Karpas-422 (cell line): ENCODE results near the gene PNKD. TPM values are rescaled to one million over a fixed set of nuclear protein-coding genes. Genes with fewer than 3 reads are reported as not detected.
"Not testable (repeated sequence)": the region's sequence is repeated elsewhere in the genome, so short reads cannot be mapped to it uniquely, and the experiment has no call there.

Experiments used
- DNase-seq: peaks from one replicate; pipeline ENCODE4 v3.0.0-alpha.2; 2015
- H2AFZ ChIP-seq: fragments of 200-600 bp; sonication (generic); 2 replicates; pipeline ENCODE4 v1.6.1; 2014; ENCODE audit warnings: antibody characterized with exemption, low read length, mixed read lengths
- H3K27ac ChIP-seq: fragments of 200-600 bp; sonication (generic); 2 replicates; pipeline ENCODE4 v1.5.1; 2014; ENCODE audit warnings: mild to moderate bottlenecking, low read length, moderate library complexity
- H3K27me3 ChIP-seq: fragments of 200-600 bp; sonication (generic); 2 replicates; pipeline ENCODE4 v1.6.1; 2014; ENCODE audit warnings: low read length, mixed read lengths
- H3K36me3 ChIP-seq: fragments of 200-600 bp; sonication (generic); 2 replicates; pipeline ENCODE4 v1.6.1; 2014; ENCODE audit warnings: low read length, mixed read lengths; ENCODE audit not compliant: insufficient read depth
- H3K4me1 ChIP-seq: fragments of 200-600 bp; sonication (generic); 2 replicates; pipeline ENCODE4 v1.6.1; 2014; ENCODE audit warnings: mild to moderate bottlenecking, low read length, mixed read lengths
- H3K4me2 ChIP-seq: fragments of 200-600 bp; sonication (generic); 2 replicates; pipeline ENCODE4 v1.6.1; 2014; ENCODE audit warnings: low read length, low read depth, mild to moderate bottlenecking; ENCODE audit not compliant: poor library complexity, severe bottlenecking
- H3K4me3 ChIP-seq: fragments of 200-600 bp; sonication (generic); 2 replicates; pipeline ENCODE4 v1.5.1; 2014; ENCODE audit warnings: mild to moderate bottlenecking, antibody characterized with exemption, low read length, mixed read lengths
- H3K79me2 ChIP-seq: fragments of 200-600 bp; sonication (generic); 2 replicates; pipeline ENCODE4 v1.6.1; 2014; ENCODE audit warnings: mild to moderate bottlenecking, low read length, mixed read lengths
- H3K9ac ChIP-seq: fragments of 200-600 bp; sonication (generic); 2 replicates; pipeline ENCODE4 v1.6.0; 2014; ENCODE audit warnings: low read length
- H3K9me2 ChIP-seq: fragments of 200-600 bp; sonication (generic), shearing (Covaris generic); replicated peaks from 2 replicates; pipeline ENCODE4 v1.6.0; 2014; ENCODE audit warnings: mild to moderate bottlenecking, low read length, moderate library complexity; ENCODE audit not compliant: insufficient read depth
- H3K9me3 ChIP-seq: fragments of 300-700, 200-600 bp; sonication (generic); 2 replicates; pipeline ENCODE4 v1.6.1; 2014; ENCODE audit warnings: low read length, mixed read lengths
- H4K20me1 ChIP-seq: fragments of 200-600 bp; sonication (generic); 2 replicates; pipeline ENCODE4 v1.6.1; 2014; ENCODE audit warnings: mild to moderate bottlenecking, antibody characterized with exemption, low read length, low read depth; ENCODE audit not compliant: insufficient read depth
- total RNA-seq: library from RNA; depleted of rRNA; stranded (reverse); fragments of >200 nt; shearing (Covaris generic); gene quantifications from 2 replicates; pipeline ENCODE4 v1.2.3, GENCODE V29; 2014; ENCODE audit warnings: low replicate concordance

PNKD gene
- total RNA-seq, 1 experiment from 2014 or later, result 26.5 TPM

- H3K9me3 ChIP-seq, result no peaks in the 10 kb centered on the region
- no peaks in the 10 kb centered on the region for H4K20me1 ChIP-seq
- DNase-seq, result peak; percentile 59
- H3K9ac ChIP-seq, result no peak overlapping the region
- H3K36me3 ChIP-seq, result no peaks in the 10 kb centered on the region
- no peaks in the 10 kb centered on the region for H3K79me2 ChIP-seq
- no peak overlapping the region for H3K27ac ChIP-seq
- H3K9me2 ChIP-seq, result no peaks in the 10 kb centered on the region
- no peaks in the 10 kb centered on the region for H3K27me3 ChIP-seq
- H3K4me2 ChIP-seq, result no peak overlapping the region
- no peak overlapping the region for H3K4me3 ChIP-seq
- no peak overlapping the region for H2AFZ ChIP-seq
- H3K4me1 ChIP-seq, result peaks cover 29% of the 10 kb centered on the region
These were observed 37.2 kb downstream of the PNKD start for GRCh38 chr2:218307415-218308090.

- H3K4me3 ChIP-seq, result no peak overlapping the region
These were observed 40.7 kb downstream of the PNKD start for GRCh38 chr2:218310853-218311540.

DNA sequence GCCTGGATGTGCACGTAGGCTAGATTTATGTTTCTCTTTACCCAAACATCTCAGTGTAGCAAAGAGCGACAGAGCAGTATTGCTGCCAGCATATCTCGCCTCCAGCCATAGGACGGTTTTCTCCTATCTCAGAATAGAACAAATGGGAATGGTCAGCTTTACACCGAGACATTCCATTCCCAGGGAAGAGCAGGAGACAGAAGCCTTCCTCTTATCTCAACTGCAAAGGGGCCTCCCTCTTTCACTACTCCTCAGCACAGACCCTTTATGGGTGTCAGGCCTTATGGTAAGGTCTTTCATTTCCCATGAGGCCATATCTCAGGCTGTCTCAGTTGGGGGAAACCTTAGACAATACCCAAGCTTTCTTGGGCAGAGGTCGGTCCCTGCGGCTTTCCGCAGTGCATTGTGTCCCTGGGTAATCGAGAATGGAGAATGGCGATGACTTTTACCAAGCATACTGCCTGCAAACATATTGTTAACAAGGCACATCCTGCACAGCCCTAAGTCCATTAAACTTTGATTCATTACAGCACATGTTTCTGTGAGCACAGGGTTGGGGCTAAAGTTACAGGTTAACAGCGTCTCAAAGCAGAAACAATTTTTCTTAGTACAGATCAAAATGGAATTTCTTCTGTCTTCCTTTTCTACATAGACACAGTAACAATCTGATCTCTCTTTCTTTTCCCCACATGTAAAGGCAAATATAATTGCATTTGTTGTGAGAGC, 41.4 kb downstream of the PNKD start:
- not testable (repeated sequence) for H3K36me3 ChIP-seq, H3K27me3 ChIP-seq, H3K27ac ChIP-seq, H4K20me1 ChIP-seq, H3K9me3 ChIP-seq, H3K4me2 ChIP-seq, H3K9ac ChIP-seq, DNase-seq, H3K9me2 ChIP-seq, H3K4me3 ChIP-seq, H3K79me2 ChIP-seq, H2AFZ ChIP-seq
- H3K4me1 ChIP-seq, result peaks cover 11% of the 10 kb centered on the region

More at GRCh38 chr2:218310853-218311540, 40.7 kb downstream of the PNKD start:
- no peak overlapping the region for H3K9ac ChIP-seq
- H3K27me3 ChIP-seq, result no peaks in the 10 kb centered on the region
- no peak overlapping the region for H2AFZ ChIP-seq
- H3K9me2 ChIP-seq, result no peaks in the 10 kb centered on the region
- no peaks in the 10 kb centered on the region for H3K36me3 ChIP-seq
- no peaks in the 10 kb centered on the region for H3K79me2 ChIP-seq
- DNase-seq, result no peak
- no peaks in the 10 kb centered on the region for H3K9me3 ChIP-seq
- H3K27ac ChIP-seq, result no peak overlapping the region
- no peak overlapping the region for H3K4me2 ChIP-seq
- H3K4me1 ChIP-seq, result peaks cover 18% of the 10 kb centered on the region
- H4K20me1 ChIP-seq, result no peaks in the 10 kb centered on the region

GRCh38 chr2:218312267-218312756, 42.0 kb downstream of the PNKD start:
- H4K20me1 ChIP-seq, result no peaks in the 10 kb centered on the region
- H3K4me1 ChIP-seq, result peaks cover 5% of the 10 kb centered on the region
- H3K4me2 ChIP-seq, result no peak overlapping the region
- no peaks in the 10 kb centered on the region for H3K79me2 ChIP-seq
- no peaks in the 10 kb centered on the region for H3K27me3 ChIP-seq
- no peaks in the 10 kb centered on the region for H3K36me3 ChIP-seq
- no peak for DNase-seq
- no peaks in the 10 kb centered on the region for H3K9me2 ChIP-seq
- H3K27ac ChIP-seq, result no peak overlapping the region
- H2AFZ ChIP-seq, result no peak overlapping the region
- H3K4me3 ChIP-seq, result no peak overlapping the region
- H3K9ac ChIP-seq, result no peak overlapping the region
- H3K9me3 ChIP-seq, result no peaks in the 10 kb centered on the region

DNA sequence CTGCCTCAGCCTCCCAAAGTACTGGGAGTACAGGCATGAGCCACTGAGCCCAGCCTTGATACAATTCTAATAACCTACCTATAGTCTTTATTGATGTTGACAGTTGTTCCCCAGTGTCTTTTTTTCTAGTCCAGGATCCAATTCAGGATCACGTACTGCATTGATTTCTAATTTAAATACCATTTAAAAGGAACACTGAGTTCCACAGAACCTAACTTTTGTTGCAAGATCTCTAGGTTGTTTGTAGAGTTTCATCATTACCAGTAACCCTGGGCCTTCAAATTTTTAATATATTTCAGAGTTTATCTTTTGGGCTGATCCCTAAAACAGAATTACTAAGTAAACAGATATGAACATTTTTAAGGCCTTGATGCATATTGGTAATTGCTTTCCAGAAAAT, 43.0 kb downstream of the PNKD start:
- H4K20me1 ChIP-seq, result no peaks in the 10 kb centered on the region
- no peak overlapping the region for H3K27ac ChIP-seq
- H3K4me2 ChIP-seq, result no peak overlapping the region
- no peaks in the 10 kb centered on the region for H3K4me1 ChIP-seq
- no peaks in the 10 kb centered on the region for H3K9me2 ChIP-seq
- H3K79me2 ChIP-seq, result no peaks in the 10 kb centered on the region
- no peaks in the 10 kb centered on the region for H3K27me3 ChIP-seq
- DNase-seq, result no peak
- no peak overlapping the region for H2AFZ ChIP-seq
- H3K4me3 ChIP-seq, result no peak overlapping the region
- no peaks in the 10 kb centered on the region for H3K36me3 ChIP-seq
- H3K9ac ChIP-seq, result no peak overlapping the region
- H3K9me3 ChIP-seq, result no peaks in the 10 kb centered on the region

GRCh38 chr2:218314764-218315163, 44.4 kb downstream of the PNKD start:
- H3K9me3 ChIP-seq, result not testable (repeated sequence)

GRCh38 chr2:218315397-218315796, 45.1 kb downstream of the PNKD start:
- H3K4me2 ChIP-seq, result no peak overlapping the region
- no peak for DNase-seq
- no peaks in the 10 kb centered on the region for H4K20me1 ChIP-seq
- H2AFZ ChIP-seq, result no peak overlapping the region
- H3K27me3 ChIP-seq, result no peaks in the 10 kb centered on the region
- H3K79me2 ChIP-seq, result no peaks in the 10 kb centered on the region
- no peak overlapping the region for H3K4me3 ChIP-seq
- no peak overlapping the region for H3K9ac ChIP-seq
- peaks cover 7% of the 10 kb centered on the region for H3K4me1 ChIP-seq
- no peak overlapping the region for H3K27ac ChIP-seq
- no peaks in the 10 kb centered on the region for H3K9me2 ChIP-seq
- no peaks in the 10 kb centered on the region for H3K36me3 ChIP-seq
- H3K9me3 ChIP-seq, result no peaks in the 10 kb centered on the region

More at GRCh38 chr2:218314764-218315163, 44.4 kb downstream of the PNKD start:
- H3K4me1 ChIP-seq, H2AFZ ChIP-seq, H3K9ac ChIP-seq, H3K36me3 ChIP-seq, H3K79me2 ChIP-seq, H3K27ac ChIP-seq, DNase-seq, H3K27me3 ChIP-seq, H4K20me1 ChIP-seq, H3K4me2 ChIP-seq, H3K4me3 ChIP-seq, H3K9me2 ChIP-seq: not testable (repeated sequence)

- H3K4me1 ChIP-seq, result peaks cover 26% of the 10 kb centered on the region
- H3K9me2 ChIP-seq, result no peaks in the 10 kb centered on the region
- H3K27me3 ChIP-seq, result no peaks in the 10 kb centered on the region
- H2AFZ ChIP-seq, result no peak overlapping the region
- no peaks in the 10 kb centered on the region for H4K20me1 ChIP-seq
- H3K27ac ChIP-seq, result no peak overlapping the region
- no peaks in the 10 kb centered on the region for H3K9me3 ChIP-seq
- no peak overlapping the region for H3K4me2 ChIP-seq
- DNase-seq, result no peak
- H3K79me2 ChIP-seq, result no peaks in the 10 kb centered on the region
- no peak overlapping the region for H3K4me3 ChIP-seq
- no peaks in the 10 kb centered on the region for H3K36me3 ChIP-seq
- H3K9ac ChIP-seq, result no peak overlapping the region
These were observed 46.9 kb downstream of the PNKD start for GRCh38 chr2:218317303-218317630.
